DLD1 (cell line): Measurements from ENCODE around the gene SOX13.
"Not testable (repeated sequence)": the region's sequence is repeated elsewhere in the genome, so short reads cannot be mapped to it uniquely, and the experiment has no call there.

Experiments used
- in situ Hi-C: cut with HindIII; loops from 2 replicates; pipeline ENCODE4 v1.10.0; 2017; ENCODE audit warnings: low sequenced_read_pairs

The SOX13 gene

DNA sequence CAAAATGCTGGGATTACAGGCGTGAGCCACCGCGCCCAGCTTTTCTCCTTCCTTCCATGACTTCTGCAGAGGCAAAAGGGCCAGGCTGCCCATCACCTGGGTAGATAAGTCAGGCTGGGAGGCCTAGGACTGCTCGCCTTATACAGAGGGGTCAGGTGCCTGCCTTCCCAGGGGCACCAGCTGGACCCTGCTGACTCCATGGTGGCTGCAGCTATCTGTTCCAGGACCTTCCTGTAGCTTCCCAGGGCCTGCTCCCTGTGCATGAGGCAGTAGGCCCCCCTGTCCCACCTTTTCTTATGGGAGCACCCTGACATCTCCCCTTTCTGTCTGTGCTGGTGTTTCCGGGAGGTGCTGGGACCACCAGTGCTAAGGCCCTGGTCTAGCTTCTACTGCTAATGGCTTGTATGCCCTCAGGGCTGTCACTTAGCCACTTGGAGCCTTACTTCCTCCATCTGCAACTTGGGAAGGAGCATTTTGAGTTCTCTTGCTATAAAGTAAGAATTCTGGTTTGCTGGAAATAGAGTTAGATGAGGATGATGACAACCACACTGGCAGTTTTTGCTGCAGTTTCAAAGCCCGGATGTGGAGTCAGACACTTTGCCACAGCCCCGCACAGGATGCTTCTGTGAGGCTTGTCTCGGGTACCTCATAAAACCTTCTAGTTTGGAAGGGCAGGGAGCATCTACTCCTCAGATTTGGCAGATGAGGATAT is 14.4 kb downstream of the SOX13 start:
- in situ Hi-C loops: no loop called here

DNA sequence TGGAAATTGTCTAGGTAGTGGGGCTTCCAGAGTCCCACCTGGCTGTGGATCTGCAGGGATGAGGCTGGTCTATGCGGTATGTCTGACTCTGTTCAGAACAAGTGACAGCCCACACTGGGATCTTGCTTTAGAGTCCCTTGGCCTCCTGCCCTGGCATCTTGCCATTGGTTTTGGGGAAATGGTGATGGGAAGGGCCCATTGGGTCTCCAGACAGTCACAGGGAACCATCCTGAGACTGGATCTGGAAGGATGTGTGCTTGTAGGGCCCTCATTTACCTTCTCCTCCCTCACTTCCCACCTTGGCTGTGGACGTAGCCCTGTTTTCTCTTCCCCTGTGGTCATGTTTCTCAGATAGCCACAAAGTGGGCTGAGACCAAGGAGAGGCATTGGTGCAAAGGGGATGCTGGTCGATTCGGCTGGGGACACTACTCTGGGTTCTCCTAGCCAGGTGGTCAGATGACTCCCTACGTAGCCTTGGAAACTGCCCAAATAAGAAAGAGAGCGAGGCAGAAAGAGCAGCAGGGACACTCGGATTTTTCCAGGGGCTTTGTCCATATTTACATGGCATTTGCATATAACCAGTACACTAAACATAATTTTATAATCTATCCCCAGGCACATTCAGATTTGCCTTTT is 15.1 kb downstream of the SOX13 start:
- in situ Hi-C loops: no loop called here

DNA sequence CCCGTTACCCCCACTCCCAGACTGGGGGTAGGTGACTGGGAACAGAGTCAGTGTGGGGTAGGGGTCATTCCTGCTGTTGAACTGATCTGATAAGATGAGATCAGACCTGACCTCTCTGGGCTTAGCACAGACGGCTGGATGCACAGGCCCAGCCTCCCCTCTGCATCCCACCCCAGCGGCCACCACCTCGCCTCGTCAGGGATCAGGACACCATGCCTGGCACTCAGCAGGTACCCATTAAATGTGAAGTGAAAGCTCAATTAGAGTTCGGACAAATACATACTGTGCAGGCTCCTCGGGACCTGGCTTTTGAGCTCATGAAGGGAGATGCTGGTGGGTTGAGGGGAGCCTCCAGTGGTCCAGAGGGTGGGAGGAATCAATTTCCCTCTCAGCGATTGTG is 15.7 kb downstream of the SOX13 start:
- in situ Hi-C loops: no loop called here

DNA sequence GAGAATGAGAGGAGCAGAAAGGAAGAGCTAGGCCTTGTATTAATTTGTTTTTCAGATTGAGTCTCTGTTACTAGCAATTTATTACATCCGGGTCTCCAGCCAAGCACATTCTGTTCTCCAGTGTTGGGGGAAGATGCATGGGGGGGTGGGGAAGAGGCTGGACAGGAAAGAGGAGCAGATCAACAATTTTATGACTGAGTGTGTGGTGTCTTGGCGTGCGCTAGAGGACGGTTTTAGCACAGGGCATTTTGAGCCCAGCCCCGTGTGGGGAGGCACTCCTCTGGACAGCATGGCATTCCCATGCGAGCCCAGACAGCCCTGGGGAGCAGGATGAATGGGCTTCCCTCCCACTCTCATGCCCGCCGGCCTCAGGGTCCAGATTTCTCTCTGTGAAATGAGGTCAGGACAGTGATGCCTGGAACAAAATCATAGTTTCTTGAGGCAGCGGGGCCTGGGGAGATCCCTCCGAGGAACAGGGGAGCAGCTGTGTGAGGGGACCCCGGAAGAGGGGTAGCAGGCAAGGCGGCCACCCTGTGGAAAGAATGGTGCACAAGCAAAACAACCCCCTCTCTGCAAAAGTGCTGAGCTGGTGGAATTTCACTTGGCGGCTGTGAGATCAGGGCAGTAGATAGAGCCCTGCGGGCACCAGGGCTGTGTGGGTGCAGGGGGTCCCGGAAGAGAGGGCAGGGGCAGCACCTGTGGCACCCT is 16.3 kb downstream of the SOX13 start:
- in situ Hi-C loops: no loop called here

DNA sequence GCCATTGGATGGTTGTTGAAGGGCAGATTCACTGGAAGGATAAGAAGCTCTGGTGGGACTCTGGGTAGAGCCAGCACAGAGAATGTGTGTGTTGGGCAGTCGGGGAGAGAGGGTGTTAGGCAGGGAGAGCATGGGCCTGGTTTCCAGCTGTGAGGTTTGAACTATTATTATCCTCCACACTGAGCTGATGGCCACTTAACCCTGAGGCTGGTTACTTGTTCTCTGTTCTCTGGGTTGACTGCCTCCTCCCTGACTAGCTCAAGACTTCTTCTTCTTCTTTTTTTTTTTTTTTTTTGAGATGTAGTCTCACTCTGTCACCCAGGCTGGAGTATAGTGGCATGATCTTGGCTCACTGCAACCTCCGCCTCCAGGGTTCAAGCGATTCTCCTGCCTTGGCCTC is 17.2 kb downstream of the SOX13 start:
- in situ Hi-C loops: not testable (repeated sequence)

DNA sequence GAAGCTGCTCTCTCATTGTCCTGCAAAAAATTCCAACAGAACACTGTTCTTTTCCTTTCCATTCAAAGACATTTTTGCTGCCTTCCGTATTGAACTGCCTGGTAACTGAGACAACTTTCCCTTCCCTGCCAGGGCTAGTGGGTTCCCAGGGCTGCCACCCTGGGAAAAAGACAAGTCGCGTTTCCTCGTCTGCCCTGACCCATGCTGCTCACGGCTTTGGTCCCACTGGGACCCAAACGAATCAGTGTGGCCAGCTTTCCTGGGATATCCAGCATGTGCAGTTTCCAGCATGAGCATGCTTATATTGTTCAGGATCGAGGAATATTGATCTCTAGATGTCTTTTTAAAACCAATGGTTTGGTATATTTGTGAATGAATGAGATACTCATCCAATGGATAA is 18.2 kb downstream of the SOX13 start:
- in situ Hi-C loops: no loop called here

DNA sequence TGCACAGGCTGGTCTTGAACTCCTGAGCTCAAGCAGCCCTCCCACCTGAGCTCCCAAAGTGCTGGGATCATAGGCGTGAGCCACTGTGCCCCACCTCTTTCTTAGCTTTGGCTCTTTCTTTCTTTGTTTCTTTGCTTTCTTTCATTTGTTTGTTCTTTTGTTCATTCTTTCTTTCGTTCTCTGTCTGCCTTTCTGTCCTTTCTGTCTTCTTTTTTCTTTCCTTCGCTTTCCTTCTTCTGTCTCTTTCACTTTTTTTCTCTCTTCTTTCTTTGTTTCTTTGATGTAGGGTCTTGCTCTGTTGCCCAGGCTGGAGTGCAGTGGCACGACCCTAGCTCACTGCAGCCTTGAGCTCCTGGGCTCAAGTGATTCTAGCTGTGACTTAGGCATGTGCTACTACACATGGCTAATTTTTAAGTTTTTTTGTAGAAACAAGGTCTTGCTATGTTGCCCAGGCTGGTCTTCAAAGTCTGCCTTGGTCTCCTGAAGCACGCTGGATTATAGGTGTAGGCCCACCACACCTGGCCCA is 18.9 kb downstream of the SOX13 start:
- in situ Hi-C loops: no loop called here

DNA sequence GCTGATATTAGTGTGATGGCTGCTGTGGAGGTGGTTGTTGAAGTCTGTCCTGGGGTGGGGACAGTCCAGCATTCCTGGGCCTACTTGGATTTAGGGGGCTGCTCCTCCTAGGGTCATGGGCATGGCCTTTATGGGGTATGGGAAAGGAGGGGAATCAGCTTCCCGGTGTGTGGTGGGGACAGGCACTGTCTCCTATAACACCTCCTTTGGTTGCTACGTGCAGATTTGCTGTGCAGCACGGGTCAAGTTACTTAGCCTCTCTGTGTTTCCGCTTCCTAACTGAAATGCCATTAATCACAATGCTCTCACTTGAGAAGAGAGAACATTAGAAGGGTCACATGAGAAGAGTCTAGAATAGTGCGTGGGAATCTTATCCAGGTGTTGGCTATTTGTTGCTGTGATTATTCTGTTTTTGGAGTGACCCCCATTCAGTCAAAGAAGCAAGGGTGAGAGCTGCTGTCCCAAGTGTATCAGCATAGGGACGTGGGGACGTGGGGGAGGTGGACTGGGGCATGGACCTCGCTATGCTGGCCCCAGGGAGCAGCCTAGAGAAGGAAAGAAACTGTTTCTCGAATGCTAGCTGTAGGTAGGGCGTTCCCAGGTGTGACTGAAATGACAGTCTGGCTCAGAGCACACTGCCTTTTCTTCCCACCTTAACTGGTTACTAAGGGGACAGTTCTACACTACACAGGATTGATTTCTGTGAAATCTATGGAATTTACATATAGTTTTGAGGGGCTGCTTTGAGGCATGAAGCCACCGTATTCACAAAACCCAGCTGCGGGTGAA is 19.9 kb downstream of the SOX13 start:
- in situ Hi-C loops: no loop called here

DNA sequence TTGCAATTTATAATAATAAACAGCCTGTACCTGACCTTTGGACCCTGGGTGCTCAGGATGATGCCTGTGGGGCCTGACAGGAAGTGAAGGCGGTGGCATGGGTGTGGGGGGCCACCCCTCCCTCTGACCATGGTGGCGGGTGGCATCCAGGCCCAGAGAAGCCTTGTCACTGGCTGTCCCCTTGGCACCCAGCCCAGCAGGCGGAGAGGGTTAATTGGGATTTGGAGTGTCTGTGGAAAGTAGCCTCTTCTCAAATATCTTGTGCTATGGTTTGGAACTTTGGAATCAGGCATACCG is 20.5 kb downstream of the SOX13 start:
- in situ Hi-C loops: no loop called here

DNA sequence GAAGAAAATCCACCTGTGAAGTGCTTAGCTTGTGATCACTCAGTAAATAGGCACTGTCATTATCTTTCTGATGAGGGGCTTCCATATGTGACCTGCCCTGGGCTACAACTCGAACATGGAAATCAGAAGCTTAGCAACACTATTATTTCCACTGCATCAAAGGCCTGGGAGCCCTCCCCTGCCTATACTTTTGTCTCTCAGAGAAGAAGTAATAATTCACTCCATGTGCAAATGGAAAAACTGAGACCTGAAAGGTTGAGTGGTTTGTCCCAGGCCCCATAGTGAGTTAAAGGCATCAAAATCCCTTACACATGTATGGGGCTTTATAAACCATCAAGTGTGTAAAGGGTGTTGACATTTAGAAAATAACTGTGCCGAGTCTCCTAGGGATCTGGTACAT is 20.9 kb downstream of the SOX13 start:
- in situ Hi-C loops: no loop called here

DNA sequence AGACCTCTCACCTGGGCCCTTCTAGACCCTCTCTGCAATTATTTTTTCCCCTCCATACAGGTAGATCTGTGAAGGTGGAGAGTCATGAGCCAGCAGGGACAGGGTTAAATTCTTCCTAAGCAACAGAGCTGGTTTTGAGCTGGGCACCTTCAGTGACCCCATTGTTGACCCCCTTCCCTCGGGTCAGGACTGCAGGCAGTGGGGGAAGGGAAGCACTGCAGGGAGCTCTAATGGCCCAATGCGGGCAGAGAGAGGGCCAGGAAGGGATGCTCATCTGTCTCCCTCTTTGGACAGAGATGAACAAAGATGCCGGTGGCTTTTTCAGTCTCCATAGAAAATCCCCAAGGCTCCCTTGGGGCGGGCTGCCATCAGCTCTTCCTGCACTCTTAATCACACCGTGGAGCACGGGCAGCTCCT is 21.4 kb downstream of the SOX13 start:
- in situ Hi-C loops: no loop called here

DNA sequence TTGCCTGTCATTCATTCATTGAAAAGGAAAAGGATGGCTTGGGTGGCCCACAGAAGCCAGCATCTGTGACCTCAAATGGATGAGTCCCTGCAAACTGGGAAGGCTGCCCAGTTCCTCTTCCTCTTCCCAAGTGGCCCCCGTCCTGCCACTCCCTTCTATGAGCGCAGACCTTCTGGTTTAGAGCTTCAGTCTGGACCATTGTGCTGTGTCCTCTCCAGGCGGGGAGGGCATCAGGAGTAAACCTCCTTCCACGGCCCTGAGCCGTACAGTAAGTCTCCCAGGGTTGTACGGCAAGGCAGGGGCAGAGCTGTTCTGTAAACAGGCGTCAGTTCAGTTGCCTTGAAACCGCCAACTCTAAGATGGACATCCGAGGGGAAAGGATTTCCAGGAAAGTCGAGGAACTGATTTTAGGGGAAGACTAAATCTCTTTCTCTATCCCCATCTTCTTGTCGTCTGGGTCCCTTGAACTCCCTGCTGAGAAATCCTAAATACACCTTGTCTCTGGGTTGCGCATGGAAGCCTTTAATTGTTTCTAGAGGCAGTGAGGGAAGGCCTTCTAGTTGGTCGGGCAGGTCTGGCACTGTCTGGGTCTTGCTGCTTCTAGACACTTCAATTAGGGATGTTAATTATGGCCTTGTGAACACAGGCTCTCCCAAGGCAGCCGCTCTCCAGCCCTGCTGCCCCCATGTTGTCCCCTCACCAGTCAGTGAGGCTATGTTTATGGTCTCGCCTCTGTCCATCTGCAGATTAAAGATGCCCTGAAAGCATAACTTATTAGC is 22.1 kb downstream of the SOX13 start:
- in situ Hi-C loops: no loop called here

DNA sequence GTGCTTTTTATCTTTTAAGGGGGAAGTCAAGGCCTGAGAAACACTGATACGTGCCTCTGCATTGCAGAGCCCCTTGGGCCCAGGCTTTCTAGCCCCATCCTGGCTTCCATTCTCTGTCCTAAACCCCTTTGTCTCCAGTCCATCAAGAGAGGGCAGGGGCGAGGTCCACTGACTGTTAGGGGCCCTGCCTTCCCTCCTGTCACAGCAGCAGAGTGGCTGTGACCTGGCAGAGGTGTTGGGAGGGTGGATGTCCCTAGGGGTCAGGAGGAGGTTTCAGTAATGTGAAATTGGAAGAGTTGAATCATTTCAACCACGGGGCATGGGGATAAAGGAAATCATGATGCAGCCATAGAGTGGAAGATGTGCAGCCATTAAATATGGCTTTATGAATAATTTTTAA is 24.0 kb downstream of the SOX13 start:
- in situ Hi-C loops: no loop called here

DNA sequence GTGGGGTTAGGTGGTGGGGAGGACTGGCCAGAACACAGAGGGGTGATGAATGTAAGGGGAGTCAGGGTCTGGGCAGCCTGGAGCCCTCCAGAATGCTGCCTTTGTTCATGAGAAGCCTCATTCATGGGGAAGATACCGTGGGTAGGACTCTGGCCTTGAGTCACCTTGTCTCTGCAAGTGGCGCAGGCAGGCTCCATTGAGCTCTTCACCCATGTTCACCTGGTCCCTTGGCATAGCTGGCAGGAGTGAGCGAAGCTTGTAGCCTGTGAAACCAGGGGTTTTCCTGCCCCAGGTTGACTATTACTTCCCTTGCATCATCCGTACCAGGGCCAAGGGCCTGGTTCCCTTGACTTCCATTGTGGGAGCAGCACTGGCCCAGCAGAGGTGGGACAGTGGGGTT is 25.8 kb downstream of the SOX13 start:
- in situ Hi-C loops: no loop called here

DNA sequence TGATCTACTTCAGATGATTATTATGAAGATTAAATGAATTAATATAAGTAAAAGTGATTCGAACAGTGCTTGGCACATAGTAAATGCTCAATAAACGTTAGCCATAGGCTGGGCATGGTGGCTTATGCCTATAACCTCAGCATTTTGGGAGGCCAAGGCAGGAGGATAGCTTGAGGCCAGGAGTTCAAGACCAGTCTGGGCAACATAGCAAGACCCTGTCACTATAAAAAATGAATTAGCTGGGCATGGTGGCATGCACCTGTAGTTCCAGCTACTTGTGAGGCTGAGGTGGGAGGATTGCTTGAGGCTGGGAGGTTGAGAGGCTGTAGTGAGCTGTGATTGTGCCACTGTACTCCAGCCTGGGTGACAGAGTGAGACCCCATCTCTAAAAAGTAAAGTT is 26.8 kb downstream of the SOX13 start:
- in situ Hi-C loops: not testable (repeated sequence)

DNA sequence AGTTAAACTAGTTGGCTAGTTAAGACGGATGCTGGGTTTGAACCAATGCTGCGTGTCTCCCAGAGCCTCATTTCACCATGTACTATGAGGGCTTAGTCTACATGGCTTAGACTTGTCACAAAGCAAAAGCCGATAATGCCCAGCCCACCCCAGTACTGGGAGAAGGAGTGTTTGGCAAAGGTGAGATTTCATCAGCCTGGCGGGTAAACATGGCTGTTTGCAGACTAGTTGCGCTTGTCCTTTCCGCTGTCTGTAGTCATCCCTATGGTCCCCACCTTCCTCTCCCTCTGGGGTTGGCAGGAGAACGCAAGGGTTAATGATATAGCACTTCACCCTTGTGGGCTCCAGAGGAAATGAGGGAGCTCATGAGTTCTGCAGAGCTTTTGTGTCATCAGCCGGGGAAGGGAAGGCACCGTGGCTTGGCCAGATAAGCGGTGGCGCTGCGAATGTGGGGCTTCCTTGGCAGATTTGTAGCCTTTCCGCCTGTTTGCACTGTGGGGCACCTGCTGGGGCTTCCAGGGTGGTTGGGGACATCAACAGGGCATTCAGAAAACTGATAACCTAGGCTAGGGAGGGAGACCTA is 29.2 kb downstream of the SOX13 start:
- in situ Hi-C loops: no loop called here

DNA sequence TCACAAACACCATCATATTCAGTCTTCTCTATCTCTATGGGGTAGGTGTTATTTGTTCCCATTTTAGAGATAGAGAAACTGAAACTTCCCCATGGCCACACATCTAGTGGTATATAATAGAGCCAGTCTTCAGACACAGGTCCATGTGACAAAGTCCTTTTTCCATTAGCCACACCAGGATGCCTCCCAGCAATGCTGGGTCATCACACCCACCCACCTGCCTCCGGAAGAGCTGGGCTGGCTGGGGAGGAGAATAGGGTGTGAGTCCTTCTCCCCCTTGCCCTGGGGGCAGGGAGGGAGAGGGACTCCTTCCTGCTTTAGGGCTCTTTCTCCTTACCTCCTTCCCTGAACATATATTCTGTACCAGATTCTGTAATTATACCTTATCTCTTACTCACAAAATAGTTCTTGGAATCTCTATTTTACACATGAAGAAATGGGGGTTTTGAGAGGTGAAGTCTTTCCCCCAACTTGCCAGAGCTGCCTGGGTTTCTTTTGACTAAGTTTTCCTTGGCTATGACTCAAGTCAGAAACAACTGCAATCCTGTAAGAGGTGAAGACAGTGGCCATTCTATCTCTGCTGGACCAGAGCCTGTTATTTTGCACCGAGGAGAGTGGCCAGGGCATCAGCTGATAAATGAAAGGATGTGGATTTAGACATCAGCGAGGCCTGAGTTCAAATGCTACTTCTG is 30.0 kb downstream of the SOX13 start:
- in situ Hi-C loops: no loop called here

DNA sequence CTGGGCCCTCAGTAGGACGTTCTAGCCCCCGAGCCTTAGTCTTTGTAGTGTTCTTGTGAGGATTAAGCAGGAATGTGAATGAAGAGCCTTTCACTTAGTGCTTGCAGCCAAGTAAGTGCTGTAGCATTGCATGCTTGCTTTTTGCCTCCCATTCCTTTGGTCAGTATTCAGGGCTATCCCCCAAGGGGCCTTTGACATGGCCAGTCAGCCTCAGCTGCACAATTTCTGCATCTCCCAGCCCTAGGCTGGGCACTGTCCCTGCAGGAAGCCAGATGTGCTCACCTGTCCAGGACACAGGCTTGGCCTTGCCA is 30.5 kb downstream of the SOX13 start:
- in situ Hi-C loops: no loop called here

DNA sequence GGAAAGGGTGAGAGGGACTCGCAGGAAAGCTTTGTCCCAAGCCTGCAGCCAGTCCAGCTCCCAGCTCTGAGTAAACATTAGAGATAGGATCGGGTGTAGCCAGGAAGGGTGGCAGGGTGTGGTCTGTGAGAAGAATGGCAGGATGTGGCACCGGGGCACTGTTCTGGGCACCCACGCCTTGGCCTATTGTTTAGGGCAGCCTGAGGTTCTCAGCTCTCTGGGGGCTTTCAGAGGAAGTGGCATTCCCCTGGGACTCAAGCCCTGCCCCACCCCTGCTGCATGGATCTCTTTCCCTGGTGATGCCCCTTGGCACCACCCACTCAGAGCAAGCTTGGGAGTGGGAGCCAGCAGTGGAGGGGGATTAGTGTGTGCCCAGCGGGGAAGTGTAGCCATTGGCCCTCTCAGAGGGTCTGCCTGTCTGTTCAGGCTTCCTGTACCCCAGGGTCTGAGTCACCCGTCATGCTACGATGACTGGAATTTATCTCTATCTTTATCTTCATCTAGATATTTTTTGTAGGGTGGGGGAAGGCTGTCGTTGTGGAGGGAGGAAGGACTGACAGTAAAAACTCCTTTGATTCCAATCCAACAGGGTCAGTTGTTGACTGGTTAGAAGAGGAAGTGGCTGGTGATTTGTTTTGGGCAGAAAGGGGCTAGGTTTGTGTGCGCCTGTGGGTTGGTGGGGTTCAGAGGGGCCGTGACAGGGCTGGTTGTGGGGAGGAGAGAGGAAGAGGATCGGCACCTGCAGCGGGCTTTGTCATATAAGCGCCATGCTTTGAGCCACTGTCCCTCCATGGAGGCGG is 31.6 kb downstream of the SOX13 start:
- in situ Hi-C loops: no loop called here
